CD4-positive, alpha-beta memory T cell (primary cell): ENCODE measurements around the gene KIF4A. TPM values are rescaled to one million over a fixed set of nuclear protein-coding genes. Genes with fewer than 3 reads are reported as not detected.
A peak's percentile ranks its signal among the peaks of the same experiment; 100 is the strongest.

Experiments used
- CTCF ChIA-PET: fragments of 350-600 bp; sonication (Branson Sonifier 250); formaldehyde crosslinking; loops from one replicate; lab custom pipeline; 2021; ENCODE audit warnings: inconsistent platforms; ENCODE audit not compliant: partially characterized antibody; lab: Charles Lee
- POLR2A ChIA-PET: fragments of 350-600 bp; sonication (Branson Sonifier 250); formaldehyde crosslinking; loops from one replicate; lab custom pipeline; 2021; ENCODE audit not compliant: partially characterized antibody; lab: Charles Lee
- DNase-seq, 5 donors: peaks; one replicate each; pipeline versions ENCODE4 v3.0.0 to v3.0.0-alpha.2; 2020 to 2022; ENCODE audit warnings: mixed read lengths in 1 of 5
- H3K27ac ChIP-seq: one replicate; pipeline ENCODE4 v1.7.0; 2013; ENCODE audit warnings: low read depth, low read length
- H3K27me3 ChIP-seq: 2 replicates; pipeline ENCODE4 v1.7.0; 2013; ENCODE audit warnings: mild to moderate bottlenecking, low read length, moderate library complexity; ENCODE audit not compliant: insufficient read depth
- H3K36me3 ChIP-seq: 2 replicates; pipeline ENCODE4 v1.7.0; 2013; ENCODE audit warnings: mild to moderate bottlenecking, low read length, moderate library complexity; ENCODE audit not compliant: insufficient read depth
- H3K4me1 ChIP-seq: 2 replicates; pipeline ENCODE4 v1.7.0; 2013; ENCODE audit warnings: mild to moderate bottlenecking, low read length, moderate library complexity; ENCODE audit not compliant: insufficient read depth
- H3K4me3 ChIP-seq, 2 donors: one replicate each; pipeline ENCODE4 v1.7.0; 2013; ENCODE audit warnings: low read length in 2 of 2, mild to moderate bottlenecking in 1 of 2
- H3K9me3 ChIP-seq, 2 donors: one replicate each; pipeline ENCODE4 v1.7.0; 2013; ENCODE audit warnings: low read length in 2 of 2, control low read depth in 1 of 2; ENCODE audit not compliant: control insufficient read depth in 1 of 2
- H3K27ac Mint-ChIP-seq, 7 donors: one replicate each; pipeline ENCODE4 v1.8.0; 2020 to 2021; ENCODE audit warnings: mixed read lengths in 7 of 7, mild to moderate bottlenecking in 6 of 7, inconsistent platforms in 3 of 7, moderate library complexity in 3 of 7
- H3K27me3 Mint-ChIP-seq, 2 donors: one replicate each; pipeline ENCODE4 v1.8.0; 2020 to 2021; ENCODE audit warnings: mixed read lengths in 2 of 2
- H3K36me3 Mint-ChIP-seq, 2 donors: one replicate each; pipeline ENCODE4 v1.8.0; 2020 to 2021; ENCODE audit warnings: mixed read lengths in 2 of 2, inconsistent platforms in 1 of 2, mild to moderate bottlenecking in 1 of 2
- H3K4me1 Mint-ChIP-seq, 4 donors: one replicate each; pipeline ENCODE4 v1.8.0; 2020 to 2021; ENCODE audit warnings: mixed read lengths in 4 of 4, mild to moderate bottlenecking in 1 of 4
- H3K4me3 Mint-ChIP-seq, 8 donors: one replicate each; pipeline ENCODE4 v1.8.0; 2020 to 2021; ENCODE audit warnings: mixed read lengths in 8 of 8, mild to moderate bottlenecking in 7 of 8, moderate library complexity in 6 of 8, inconsistent platforms in 3 of 8
- H3K9me3 Mint-ChIP-seq, 8 donors: one replicate each; pipeline ENCODE4 v1.8.0; 2020 to 2021; ENCODE audit warnings: mixed read lengths in 8 of 8, mild to moderate bottlenecking in 5 of 8, inconsistent platforms in 3 of 8, moderate library complexity in 1 of 8
- intact Hi-C: fragments of 100-400 bp; cut with micrococcal nuclease; formaldehyde crosslinking; loops from one replicate; pipeline ENCODE4 v1.15.1; 2023
- polyA plus RNA-seq, 2 donors: library from polyadenylated mRNA; unstranded; fragments of 300-500 nt; fragmentation: Illumina TruSeq; gene quantifications; one replicate each; pipeline ENCODE4 v1.2.3, GENCODE V29; 2021
- total RNA-seq, 2 experiments: library from RNA; stranded (reverse); gene quantifications; one replicate each; pipeline ENCODE4 v1.2.3, GENCODE V29; 2021

The KIF4A gene
- total and polyA plus RNA-seq, 4 experiments from 2014 or later: 0.08 to 0.17 TPM; not detected in 2

- H3K27ac Mint-ChIP-seq: peak overlapping the region; percentile 86 to 95 (median 94)
- H3K4me1 Mint-ChIP-seq: peaks cover 2 to 26% (median 7%) of the 10 kb centered on the region in 4 donors
- H3K27ac ChIP-seq: peak overlapping the region; percentile 11
- no peaks in the 10 kb centered on the region for H3K27me3 ChIP-seq
- H3K36me3 Mint-ChIP-seq: peaks cover 0 to 3% of the 10 kb centered on the region in 2 donors
- H3K4me1 ChIP-seq: peaks cover 7% of the 10 kb centered on the region
- ChIA-PET POLR2A (interaction anchor here (0.9 to 3.2 kb wide), 6 partner anchors 11 to 300 kb away, joined by 3 to 19 read pairs (median 10); partner anchors contain the start of genes DLG3, IGBP1, KIF4A and PDZD11), CTCF (interaction anchor here (0.7 to 3.9 kb wide), 15 partner anchors 12 to 299 kb away, joined by 3 to 29 read pairs (median 4); partner anchors contain the start of genes DLG3 and IGBP1)
- no peaks in the 10 kb centered on the region for H3K9me3 Mint-ChIP-seq
- H3K4me3 ChIP-seq: peak overlapping the region in 1 of 2 donors; percentile 82
- no peaks in the 10 kb centered on the region for H3K9me3 ChIP-seq
- intact Hi-C loops: loop anchor here (5.0 to 10.0 kb wide), 3 partner anchors 108 to 941 kb away; partner anchors contain the start of gene KIF4A
- peaks cover 0 to 2% of the 10 kb centered on the region in 2 donors for H3K27me3 Mint-ChIP-seq
- DNase-seq: no peak
- H3K4me3 Mint-ChIP-seq: peak overlapping the region; percentile 89 to 95 (median 92)
- H3K36me3 ChIP-seq: no peaks in the 10 kb centered on the region
Measured at GRCh38 chrX:70432936-70433847, 143.3 kb downstream of the KIF4A start.

GRCh38 chrX:70433848-70434351 lies 144.0 kb downstream of the KIF4A start:
- Histone ChIP-seq H3K9me3 (no peaks in the 10 kb centered on the region), H3K4me1 (peaks cover 9% of the 10 kb centered on the region), H3K36me3 (no peaks in the 10 kb centered on the region), H3K27ac (peak overlapping the region; percentile 40), H3K27me3 (no peaks in the 10 kb centered on the region), H3K4me3 (peak overlapping the region; percentile 69 to 82)
- H3K4me1 Mint-ChIP-seq: peaks cover 2 to 27% (median 11%) of the 10 kb centered on the region in 4 donors
- H3K36me3 Mint-ChIP-seq: peaks cover 0 to 3% of the 10 kb centered on the region in 2 donors
- peak; percentile 73 to 76 (median 76) for DNase-seq
- no peaks in the 10 kb centered on the region for H3K9me3 Mint-ChIP-seq
- intact Hi-C loops: loop anchor here (1.0 to 10.0 kb wide), 7 partner anchors 21 to 942 kb away; partner anchors contain the start of genes IGBP1 and KIF4A
- H3K4me3 Mint-ChIP-seq: peak overlapping the region; percentile 89 to 95 (median 92)
- peaks cover 0 to 2% of the 10 kb centered on the region in 2 donors for H3K27me3 Mint-ChIP-seq
- H3K27ac Mint-ChIP-seq: peak overlapping the region; percentile 86 to 95 (median 94)
- CTCF ChIA-PET: interaction anchor here (1.1 to 3.9 kb wide), 14 partner anchors 11 to 300 kb away, joined by 3 to 29 read pairs (median 4); partner anchors contain the start of genes DLG3 and IGBP1
- POLR2A ChIA-PET: interaction anchor here (1.4 to 3.2 kb wide), 6 partner anchors 11 to 300 kb away, joined by 3 to 19 read pairs (median 13); partner anchors contain the start of genes DLG3 and IGBP1

- peak in 2 of 5 donors; percentile 23 to 51 for DNase-seq
- Mint-ChIP-seq H3K27ac (peak overlapping the region; percentile 86 to 95 (median 94)), H3K9me3 (no peaks in the 10 kb centered on the region), H3K36me3 (peaks cover 0 to 3% of the 10 kb centered on the region in 2 donors), H3K4me1 (peaks cover 2 to 27% (median 13%) of the 10 kb centered on the region in 4 donors), H3K4me3 (peak overlapping the region; percentile 89 to 95 (median 92)), H3K27me3 (peaks cover 0 to 2% of the 10 kb centered on the region in 2 donors)
- ChIA-PET POLR2A (interaction anchor here (1.2 to 3.2 kb wide), 7 partner anchors 10 to 301 kb away, joined by 3 to 19 read pairs (median 12); partner anchors contain the start of genes DLG3, IGBP1, KIF4A and PDZD11), CTCF (interaction anchor here (1.2 to 3.9 kb wide), 10 partner anchors 17 to 301 kb away, joined by 3 to 29 read pairs (median 4); partner anchors contain the start of gene IGBP1)
- Histone ChIP-seq H3K4me3 (peak overlapping the region; percentile 69 to 82), H3K27ac (peak overlapping the region; percentile 40), H3K4me1 (peaks cover 12% of the 10 kb centered on the region), H3K27me3 (no peaks in the 10 kb centered on the region), H3K9me3 (no peaks in the 10 kb centered on the region), H3K36me3 (no peaks in the 10 kb centered on the region)
- intact Hi-C loops: loop anchor here (1.0 to 10.0 kb wide), 7 partner anchors 20 to 942 kb away; partner anchors contain the start of genes IGBP1 and KIF4A
Measured at GRCh38 chrX:70434352-70434866, 144.5 kb downstream of the KIF4A start.

GRCh38 chrX:70434914-70435586 lies 145.1 kb downstream of the KIF4A start:
- no peaks in the 10 kb centered on the region for H3K36me3 ChIP-seq
- CTCF ChIA-PET: interaction anchor here (0.8 to 3.9 kb wide), 12 partner anchors 9 to 302 kb away, joined by 3 to 29 read pairs (median 4); partner anchors contain the start of genes DLG3, IGBP1, KIF4A and PDZD11
- peak in 1 of 5 donors; percentile 55 for DNase-seq
- H3K9me3 ChIP-seq: no peaks in the 10 kb centered on the region
- H3K27ac ChIP-seq: no peak overlapping the region
- no peaks in the 10 kb centered on the region for H3K27me3 ChIP-seq
- H3K4me1 ChIP-seq: peaks cover 12% of the 10 kb centered on the region
- H3K9me3 Mint-ChIP-seq: no peaks in the 10 kb centered on the region
- H3K4me3 ChIP-seq: peak overlapping the region in 1 of 2 donors; percentile 82
- peak overlapping the region; percentile 76 to 88 (median 84) for H3K27ac Mint-ChIP-seq
- H3K4me3 Mint-ChIP-seq: peak overlapping the region; percentile 78 to 95 (median 88)
- H3K27me3 Mint-ChIP-seq: peaks cover 0 to 3% of the 10 kb centered on the region in 2 donors
- POLR2A ChIA-PET: interaction anchor here (1.2 to 3.2 kb wide), 7 partner anchors 10 to 302 kb away, joined by 3 to 19 read pairs (median 12); partner anchors contain the start of genes DLG3, IGBP1, KIF4A and PDZD11
- intact Hi-C loops: loop anchor here (1.0 to 10.0 kb wide), 7 partner anchors 20 to 943 kb away; partner anchors contain the start of genes IGBP1 and KIF4A
- H3K4me1 Mint-ChIP-seq: peaks cover 2 to 27% (median 13%) of the 10 kb centered on the region in 4 donors
- peaks cover 0 to 3% of the 10 kb centered on the region in 2 donors for H3K36me3 Mint-ChIP-seq

- Histone ChIP-seq H3K27ac (no peak overlapping the region), H3K36me3 (no peaks in the 10 kb centered on the region), H3K4me3 (no peak overlapping the region), H3K9me3 (no peaks in the 10 kb centered on the region), H3K27me3 (no peaks in the 10 kb centered on the region), H3K4me1 (peaks cover 12% of the 10 kb centered on the region)
- Mint-ChIP-seq H3K27me3 (peaks cover 6 to 7% of the 10 kb centered on the region in 2 donors), H3K36me3 (peaks cover 0 to 3% of the 10 kb centered on the region in 2 donors), H3K27ac (peak overlapping the region in 3 of 7 donors; percentile 30 to 52 (median 47)), H3K4me1 (peaks cover 2 to 27% (median 13%) of the 10 kb centered on the region in 4 donors), H3K9me3 (no peaks in the 10 kb centered on the region), H3K4me3 (no peak overlapping the region)
- CTCF ChIA-PET: interaction anchor here (0.5 to 2.0 kb wide), 5 partner anchors 8 to 31 kb away, joined by 3 to 8 read pairs (median 5); partner anchors contain the start of gene DLG3
- intact Hi-C loops: loop anchor here (10.0 kb wide), 2 partner anchors 112 to 142 kb away; partner anchors contain the start of gene KIF4A
- POLR2A ChIA-PET: interaction anchor here (1.5 to 3.1 kb wide), 2 partner anchors 8 to 37 kb away, joined by 5 to 19 read pairs; partner anchors contain the start of gene DLG3
- no peak for DNase-seq
Measured at GRCh38 chrX:70436343-70436742, 146.4 kb downstream of the KIF4A start.

DNA sequence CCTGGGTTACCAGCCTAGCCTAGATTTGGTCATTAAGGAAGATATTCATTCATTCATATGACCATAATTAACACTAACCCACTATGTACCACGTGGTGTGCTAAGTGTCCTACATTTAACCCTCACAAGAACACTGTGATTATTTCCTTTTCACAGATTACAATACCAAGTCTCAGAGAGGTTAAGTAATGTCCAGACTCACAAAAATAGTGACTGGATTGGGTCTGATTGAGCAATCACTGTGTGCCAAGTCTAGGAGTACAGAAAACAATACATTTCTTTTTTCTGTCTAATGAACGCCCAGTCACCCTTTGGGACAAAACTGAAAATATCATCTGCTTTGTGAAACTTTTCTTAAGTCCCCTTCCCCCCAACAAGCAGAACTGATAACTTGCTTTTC lies 147.1 kb downstream of the KIF4A start:
- Mint-ChIP-seq H3K9me3 (no peaks in the 10 kb centered on the region), H3K27ac (no peak overlapping the region), H3K4me1 (peaks cover 2 to 27% (median 13%) of the 10 kb centered on the region in 4 donors), H3K36me3 (peaks cover 0 to 3% of the 10 kb centered on the region in 2 donors), H3K4me3 (no peak overlapping the region), H3K27me3 (peaks cover 9 to 12% of the 10 kb centered on the region in 2 donors)
- DNase-seq: no peak
- Histone ChIP-seq H3K27ac (no peak overlapping the region), H3K4me1 (peaks cover 12% of the 10 kb centered on the region), H3K36me3 (no peaks in the 10 kb centered on the region), H3K27me3 (no peaks in the 10 kb centered on the region), H3K9me3 (no peaks in the 10 kb centered on the region), H3K4me3 (no peak overlapping the region)
- intact Hi-C loops: loop anchor here (10.0 kb wide), 2 partner anchors 112 to 142 kb away; partner anchors contain the start of gene KIF4A
- POLR2A ChIA-PET: no interaction called here
- CTCF ChIA-PET: no interaction called here
